Smooth muscle cell (in vitro differentiated cells): ENCODE results near the gene SULT4A1. TPM values are rescaled to one million over a fixed set of nuclear protein-coding genes. Genes with fewer than 3 reads are reported as not detected.
A peak's percentile ranks its signal among the peaks of the same experiment; 100 is the strongest.

ENCODE experiments used
- DNase-seq: peaks from one replicate; lab custom pipeline; 2025; ENCODE audit not compliant: unreplicated experiment; lab: John Stamatoyannopoulos, UW
- H2AFZ ChIP-seq: fragments of 200-600 bp; sonication (generic); 2 replicates; pipeline ENCODE4 v1.6.0; 2016; ENCODE audit warnings: antibody characterized with exemption, low read depth, mild to moderate bottlenecking
- H3F3A ChIP-seq: fragments of 200-600 bp; sonication (generic); 2 replicates; pipeline ENCODE4 v1.6.0; 2017; ENCODE audit warnings: antibody characterized with exemption, low read depth
- H3K27ac ChIP-seq: fragments of 200-600 bp; sonication (generic); 2 replicates; pipeline ENCODE4 v1.5.1; 2016; ENCODE audit warnings: low read depth, mild to moderate bottlenecking
- H3K27me3 ChIP-seq: fragments of 200-600 bp; sonication (generic); 2 replicates; pipeline ENCODE4 v1.6.1; 2016; ENCODE audit warnings: low read depth, mild to moderate bottlenecking
- H3K36me3 ChIP-seq: fragments of 200-600 bp; sonication (generic); 2 replicates; pipeline ENCODE4 v1.5.1; 2016; ENCODE audit warnings: low read depth
- H3K4me1 ChIP-seq: fragments of 200-600 bp; sonication (generic); 2 replicates; pipeline ENCODE4 v1.5.1; 2016; ENCODE audit warnings: low read depth
- H3K4me2 ChIP-seq: fragments of 200-600 bp; sonication (generic); 2 replicates; pipeline ENCODE4 v1.6.0; 2016; ENCODE audit warnings: mild to moderate bottlenecking
- H3K4me3 ChIP-seq: fragments of 200-600 bp; sonication (generic); 2 replicates; pipeline ENCODE4 v1.5.1; 2016; ENCODE audit warnings: mild to moderate bottlenecking
- H3K79me2 ChIP-seq: fragments of 200-600 bp; sonication (generic); 2 replicates; pipeline ENCODE4 v1.6.0; 2016; ENCODE audit warnings: low read depth, mild to moderate bottlenecking
- H3K9ac ChIP-seq: fragments of 200-600 bp; sonication (generic); 2 replicates; pipeline ENCODE4 v1.6.0; 2016; ENCODE audit warnings: low read depth
- H3K9me3 ChIP-seq: fragments of 200-600 bp; sonication (generic); replicated peaks from 2 replicates; pipeline ENCODE4 v1.5.1; 2016; ENCODE audit warnings: low read depth
- H4K20me1 ChIP-seq: fragments of 200-600 bp; sonication (generic); 2 replicates; pipeline ENCODE4 v1.6.0; 2016; ENCODE audit warnings: low read depth
- CTCF ChIP-seq: fragments of 200-600 bp; sonication (generic); IDR thresholded peaks from 2 replicates; pipeline ENCODE4 v1.5.1; 2017; ENCODE audit warnings: borderline replicate concordance, mild to moderate bottlenecking, antibody characterized with exemption; ENCODE audit not compliant: insufficient read depth, poor library complexity, severe bottlenecking
- WGBS: methylation state at CpG from one replicate; pipeline ENCODE4 v1.1.7; 2016; ENCODE audit warnings: low lambda C conversion rate; 5-methylcytosine and 5-hydroxymethylcytosine counted together
- polyA plus RNA-seq: library from polyadenylated mRNA; unstranded; fragments of >200 nt; fragmentation: Nextera tagmentation; extraction: Ambion mirVana; gene quantifications from 2 replicates; pipeline ENCODE4 v1.2.1, GENCODE V29; 2016
- total RNA-seq: library from RNA; depleted of rRNA; stranded (reverse); fragments of >200 nt; gene quantifications from 2 replicates; pipeline ENCODE4 v1.2.3, GENCODE V29; 2014

Gene SULT4A1
- total and polyA plus RNA-seq, 2 experiments from 2014 or later, result 2.7 to 4.9 TPM

GRCh38 chr22:43848366-43849171 is 13.7 kb downstream of the SULT4A1 start:
- WGBS, result 73% methylated on average over 16 of the region's 16 CpGs
- DNase-seq, result no peak
- Histone ChIP-seq H3K36me3 (no peaks in the 10 kb centered on the region), H3K27me3 (no peaks in the 10 kb centered on the region), H3K4me3 (no peak overlapping the region), H3K79me2 (peaks cover 4% of the 10 kb centered on the region), H3K9ac (no peak overlapping the region), H2AFZ (no peak overlapping the region), H3K4me2 (no peak overlapping the region), H4K20me1 (peaks cover 76% of the 10 kb centered on the region), H3K9me3 (no peaks in the 10 kb centered on the region), H3F3A (no peaks in the 10 kb centered on the region), H3K27ac (no peak overlapping the region), H3K4me1 (no peaks in the 10 kb centered on the region)
- TF ChIP-seq CTCF, result peak; percentile 23

- no peak overlapping the region for H3K27ac ChIP-seq
- H3K79me2 ChIP-seq, result peaks cover 4% of the 10 kb centered on the region
- no peak for DNase-seq
- no peak for TF ChIP-seq CTCF
- no peaks in the 10 kb centered on the region for H3F3A ChIP-seq
- no peak overlapping the region for H2AFZ ChIP-seq
- H3K4me2 ChIP-seq, result no peak overlapping the region
- no peak overlapping the region for H3K9ac ChIP-seq
- peaks cover 73% of the 10 kb centered on the region for H4K20me1 ChIP-seq
- H3K36me3 ChIP-seq, result no peaks in the 10 kb centered on the region
- no peaks in the 10 kb centered on the region for H3K9me3 ChIP-seq
- H3K27me3 ChIP-seq, result no peaks in the 10 kb centered on the region
- WGBS, result 94% methylated on average over 14 of the region's 14 CpGs
- no peak overlapping the region for H3K4me3 ChIP-seq
- H3K4me1 ChIP-seq, result no peaks in the 10 kb centered on the region
Observed at GRCh38 chr22:43847376-43848289, 14.7 kb downstream of the SULT4A1 start.

GRCh38 chr22:43846966-43847365 is 15.3 kb downstream of the SULT4A1 start:
- TF ChIP-seq CTCF, result no peak
- Histone ChIP-seq H3K9me3 (no peaks in the 10 kb centered on the region), H4K20me1 (peaks cover 70% of the 10 kb centered on the region), H3K79me2 (peaks cover 4% of the 10 kb centered on the region), H3K4me3 (no peak overlapping the region), H3F3A (no peaks in the 10 kb centered on the region), H3K36me3 (no peaks in the 10 kb centered on the region), H3K4me1 (no peaks in the 10 kb centered on the region), H3K27ac (no peak overlapping the region), H2AFZ (no peak overlapping the region), H3K9ac (no peak overlapping the region), H3K27me3 (no peaks in the 10 kb centered on the region), H3K4me2 (no peak overlapping the region)
- no peak for DNase-seq
- 97% methylated on average over 11 of the region's 11 CpGs for WGBS
